A549 (cell line): ENCODE results near the gene SP6. TPM values are rescaled to one million over a fixed set of nuclear protein-coding genes. Genes with fewer than 3 reads are reported as not detected.

Experiments used
- ATAC-seq, 2 experiments: fragments of 200-7000 bp in 1 of 2; fragments of >200 bp in 1 of 2; cut with Nextera tagmentation in 1 of 2; cut with Tn5 transposase in 1 of 2; 3 replicates each; pipeline versions ENCODE4 v1.8.0 to v1.9.1; 2018 to 2020; ENCODE audit warnings: mild to moderate bottlenecking in 1 of 2, moderate library complexity in 1 of 2
- CTCF ChIA-PET: fragments of 300-600 bp; sonication (Branson Sonifier 250); formaldehyde crosslinking; extraction: SDS; loops from one replicate; lab custom pipeline; 2021; ENCODE audit warnings: antibody characterized with exemption, inconsistent platforms; lab: Yijun Ruan, JAX
- POLR2A ChIA-PET: fragments of 350-600 bp; formaldehyde crosslinking; extraction: SDS; loops from one replicate; lab custom pipeline; 2021; ENCODE audit warnings: antibody characterized with exemption, inconsistent platforms; lab: Yijun Ruan, JAX
- DNase-seq, 2 experiments: peaks; one replicate each; pipeline versions ENCODE4 v3.0.0 to v3.0.0-alpha.2; 2011 to 2016; ENCODE audit warnings: low read depth in 1 of 2, low spot score in 1 of 2
- FAIRE-seq: peaks from 2 replicates; lab custom pipeline; 2011; peaks lifted over from hg19 to GRCh38; lab: Jason Lieb, UNC
- H3K27ac ChIP-seq, 2 experiments: fragments of >200 bp; sonication (Bioruptor Twin); formaldehyde crosslinking; 3 replicates each; pipeline ENCODE4 v1.5.1; 2016 to 2017
- H3K4me1 ChIP-seq: fragments of >200 bp; sonication (Bioruptor Twin); formaldehyde crosslinking; 3 replicates; pipeline ENCODE4 v1.6.1; 2016
- H3K4me2 ChIP-seq: fragments of >200 bp; sonication (Bioruptor Twin); formaldehyde crosslinking; 3 replicates; pipeline ENCODE4 v1.6.1; 2016
- H3K4me3 ChIP-seq: fragments of >200 bp; sonication (Bioruptor Twin); formaldehyde crosslinking; 3 replicates; pipeline ENCODE4 v1.5.1; 2016
- H3K9me3 ChIP-seq: fragments of >200 bp; sonication (Bioruptor Twin); formaldehyde crosslinking; 3 replicates; pipeline ENCODE4 v1.6.1; 2016
- ATOH8 ChIP-seq: fragments of 250-450 bp; sonication (Bioruptor Pico); IDR thresholded peaks from 2 replicates; pipeline ENCODE4 v1.5.0; 2020; ENCODE audit warnings: low read depth, mild to moderate bottlenecking, moderate library complexity
- CBX2 ChIP-seq: fragments of 200-600 bp; sonication (generic); IDR thresholded peaks from 2 replicates; pipeline ENCODE4 v1.6.1; 2016; ENCODE audit warnings: low read depth, mild to moderate bottlenecking, borderline replicate concordance
- CEBPB ChIP-seq, 2 experiments: fragments of >200 bp in 1 of 2; sonication (Bioruptor Twin) in 1 of 2; formaldehyde crosslinking in 1 of 2; IDR thresholded peaks; 2 replicates each; pipeline ENCODE4 v1.6.1; 2012 to 2016
- CHD2 ChIP-seq: fragments of 150-350 bp; IDR thresholded peaks from 2 replicates; pipeline ENCODE4 v1.6.1; 2014; ENCODE audit warnings: low read length; ENCODE audit not compliant: partially characterized antibody
- CTCF ChIP-seq: fragments of >200 bp; sonication (Bioruptor Twin); formaldehyde crosslinking; IDR thresholded peaks from 3 replicates; pipeline ENCODE4 v1.5.1; 2016
- ESRRA ChIP-seq: fragments of 150-350 bp; IDR thresholded peaks from 2 replicates; pipeline ENCODE4 v1.6.1; 2014; ENCODE audit warnings: mild to moderate bottlenecking, low read length, borderline replicate concordance
- FOXS1 ChIP-seq: fragments of 250-450 bp; sonication (Bioruptor Pico); IDR thresholded peaks from 2 replicates; pipeline ENCODE4 v1.5.0; 2020; ENCODE audit warnings: mild to moderate bottlenecking, moderate library complexity
- HDAC2 ChIP-seq: fragments of 200-600 bp; sonication (generic); IDR thresholded peaks from 2 replicates; pipeline ENCODE4 v1.6.1; 2016
- HEYL ChIP-seq: fragments of 250-450 bp; sonication (Bioruptor Pico); IDR thresholded peaks from 2 replicates; pipeline ENCODE4 v1.8.0; 2021; ENCODE audit warnings: mild to moderate bottlenecking, moderate library complexity
- HOXB13 ChIP-seq: fragments of 250-450 bp; sonication (Bioruptor Pico); IDR thresholded peaks from 2 replicates; pipeline ENCODE4 v1.5.0; 2020; ENCODE audit warnings: low read depth, mild to moderate bottlenecking, moderate library complexity
- JUN ChIP-seq, 2 experiments: fragments of >200 bp; sonication (Bioruptor Twin); formaldehyde crosslinking; IDR thresholded peaks; 2 replicates in 1 of 2; 3 replicates in 1 of 2; pipeline ENCODE4 v1.6.1; 2016 to 2017
- KDM1A ChIP-seq: fragments of 200-600 bp; sonication (generic); IDR thresholded peaks from 2 replicates; pipeline ENCODE4 v1.6.1; 2016; ENCODE audit warnings: low read depth, mild to moderate bottlenecking
- KDM5A ChIP-seq: fragments of 200-600 bp; sonication (generic); IDR thresholded peaks from 2 replicates; pipeline ENCODE4 v1.6.1; 2016; ENCODE audit warnings: antibody characterized with exemption, mild to moderate bottlenecking
- MAZ ChIP-seq: fragments of 150-350 bp; IDR thresholded peaks from 2 replicates; pipeline ENCODE4 v1.6.1; 2014; ENCODE audit warnings: antibody characterized with exemption, low read depth, low read length, borderline replicate concordance
- MYC ChIP-seq: IDR thresholded peaks from 2 replicates; pipeline ENCODE4 v1.6.1; 2012; ENCODE audit warnings: mild to moderate bottlenecking, inconsistent platforms, low read length, improper control_type of control experiment, borderline replicate concordance
- NPAS2 ChIP-seq: fragments of 250-450 bp; sonication (Bioruptor Pico); IDR thresholded peaks from 2 replicates; pipeline ENCODE4 v1.8.0; 2022; ENCODE audit warnings: mild to moderate bottlenecking, moderate library complexity, borderline replicate concordance
- NR3C1 ChIP-seq: fragments of >200 bp; sonication (Bioruptor Twin); formaldehyde crosslinking; IDR thresholded peaks from 3 replicates; pipeline ENCODE4 v1.6.1; 2017
- POLR2A ChIP-seq: IDR thresholded peaks from 2 replicates; pipeline ENCODE4 v1.6.1; 2012; ENCODE audit warnings: mild to moderate bottlenecking, low read length
- SREBF2 ChIP-seq: fragments of 450-650 bp; IDR thresholded peaks from 2 replicates; pipeline ENCODE4 v1.6.1; 2014; ENCODE audit warnings: mild to moderate bottlenecking, moderate library complexity
- TFCP2L1 ChIP-seq: fragments of 250-450 bp; sonication (Bioruptor Pico); IDR thresholded peaks from 2 replicates; pipeline ENCODE4 v1.5.0; 2021; ENCODE audit warnings: mild to moderate bottlenecking
- TP53 ChIP-seq: fragments of 250-450 bp; sonication (Bioruptor Pico); IDR thresholded peaks from 2 replicates; pipeline ENCODE4 v1.5.0; 2021; ENCODE audit warnings: mild to moderate bottlenecking, moderate library complexity
- ZFP36 ChIP-seq: fragments of 450-650 bp; IDR thresholded peaks from 2 replicates; pipeline ENCODE4 v1.6.1; 2014; ENCODE audit warnings: borderline replicate concordance; ENCODE audit not compliant: partially characterized antibody
- ZNF302 ChIP-seq: fragments of 250-450 bp; sonication (Bioruptor Pico); IDR thresholded peaks from 2 replicates; pipeline ENCODE4 v1.9.0; 2021; ENCODE audit warnings: inconsistent platforms, mild to moderate bottlenecking, moderate library complexity
- WGBS: methylation state at CpG from one replicate; pipeline ENCODE4 v1.1.6; 2017; ENCODE audit errors: missing lambda C conversion rate; 5-methylcytosine and 5-hydroxymethylcytosine counted together
- polyA plus RNA-seq, 4 experiments: library from polyadenylated mRNA; depleted of rRNA in 3 of 4; stranded (reverse); fragments of >200 nt; fragmentation: RNase III in 1 of 4; extraction: RNeasy Plus Mini Kit Qiagen cat#74134 plus additional on column Dnase treatment in 1 of 4; gene quantifications; 2 replicates in 3 of 4; 3 replicates in 1 of 4; pipeline ENCODE4 v1.2.3, GENCODE V29; 2011 to 2017

Gene SP6
- polyA plus RNA-seq, 2 of the 4 experiments (the other 2 are of a cell fraction) = 0.61 to 2.1 TPM

GRCh38 chr17:47804461-47804860 is 46.5 kb downstream of the SP6 start:
- Histone ChIP-seq H3K9me3 (no peaks in the 10 kb centered on the region), H3K4me2 (no peak overlapping the region), H3K4me3 (no peak overlapping the region), H3K27ac (no peak overlapping the region), H3K4me1 (peaks cover 3% of the 10 kb centered on the region)
- DNase-seq (no peak), FAIRE-seq (no peak), ATAC-seq (no peak)
- ChIA-PET CTCF (interaction anchor here (1.2 to 7.3 kb wide), 8 partner anchors 12 to 140 kb away, joined by 4 to 47 read pairs (median 6); partner anchors contain the start of gene TBX21), POLR2A (interaction anchor here (1.0 kb wide), 1 partner anchor 27 kb away, joined by 3 read pairs; the partner anchor contains the start of genes LRRC46 and MRPL10)
- no peak for TF ChIP-seq NPAS2 (CRISPR knock-in tag)
- TF ChIP-seq HOXB13 (CRISPR knock-in tag) = no peak
- no peak for TF ChIP-seq CBX2
- TF ChIP-seq POLR2A = no peak
- TF ChIP-seq CTCF = no peak
- TF ChIP-seq MAZ = no peak
- TF ChIP-seq ZNF302 (CRISPR knock-in tag) = no peak
- no peak for TF ChIP-seq ESRRA
- no peak for TF ChIP-seq ZFP36
- no peak for TF ChIP-seq NR3C1
- WGBS = 34% methylated on average over 3 of the region's 3 CpGs

DNA sequence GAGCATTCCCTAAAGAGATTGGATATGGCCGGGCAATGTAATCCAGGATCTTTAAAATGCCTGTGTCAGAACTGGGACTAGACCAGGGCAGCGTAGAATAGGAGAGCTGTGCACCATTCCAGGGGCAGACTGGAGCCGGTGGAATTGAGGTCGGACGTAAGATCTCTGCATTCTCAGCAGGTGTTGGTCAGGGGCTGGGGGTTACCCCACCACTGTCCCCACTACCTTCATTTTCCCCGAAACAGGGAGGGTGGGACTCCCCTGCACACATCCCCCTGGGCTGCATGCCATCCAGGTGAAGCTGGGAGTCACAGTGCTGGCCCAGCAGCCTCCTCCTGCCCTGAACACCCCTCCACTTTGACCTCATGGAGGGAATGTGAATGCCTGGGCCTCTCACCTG is 47.2 kb downstream of the SP6 start:
- no peaks in the 10 kb centered on the region for H3K4me1 ChIP-seq
- CTCF ChIA-PET = interaction anchor here (1.2 to 7.3 kb wide), 9 partner anchors 8 to 139 kb away, joined by 4 to 47 read pairs (median 11); no protein-coding TSS in a partner anchor
- no peaks in the 10 kb centered on the region for H3K9me3 ChIP-seq
- peak in 1 of 2 experiments; percentile 8; a peak in 2 of 6 replicates for ATAC-seq
- 42% methylated on average over 6 of the region's 6 CpGs for WGBS
- H3K4me3 ChIP-seq = no peak overlapping the region
- TF ChIP-seq TP53 (CRISPR knock-in tag) (no peak), ZFP36 (no peak), ATOH8 (CRISPR knock-in tag) (no peak)
- TF ChIP-seq, all 56 proteins: peak for 0
- POLR2A ChIA-PET = no interaction called here
- DNase-seq (no peak), FAIRE-seq (no peak)
- Histone ChIP-seq H3K4me2 (no peak overlapping the region), H3K27ac (no peak overlapping the region)

GRCh38 chr17:47803201-47803600 is 47.8 kb downstream of the SP6 start:
- H3K27ac ChIP-seq = no peak overlapping the region
- no peak for TF ChIP-seq JUN (IDR thresholded peaks at IDR 0.05)
- no peak for TF ChIP-seq MAZ
- TF ChIP-seq MYC = no peak
- TF ChIP-seq CTCF = no peak
- TF ChIP-seq TFCP2L1 (CRISPR knock-in tag) = no peak
- TF ChIP-seq CHD2 = no peak
- no peak for TF ChIP-seq CEBPB (IDR thresholded peaks at IDR 0.05)
- TF ChIP-seq HDAC2 = no peak
- TF ChIP-seq HEYL (CRISPR knock-in tag) = no peak
- no peak for TF ChIP-seq SREBF2
- TF ChIP-seq KDM5A = no peak
- TF ChIP-seq KDM1A = no peak
- no peak for TF ChIP-seq HOXB13 (CRISPR knock-in tag)
- TF ChIP-seq FOXS1 (CRISPR knock-in tag) = no peak
- no peak for TF ChIP-seq CBX2
- ATAC-seq = peak in 1 of 2 experiments; percentile 4; a peak in 2 of 6 replicates
- H3K4me3 ChIP-seq = no peak overlapping the region
- H3K4me2 ChIP-seq = no peak overlapping the region
- ChIA-PET CTCF (interaction anchor here (1.5 to 7.3 kb wide), 15 partner anchors 8 to 139 kb away, joined by 4 to 47 read pairs (median 19); partner anchors contain the start of gene TBX21), POLR2A (no interaction called here)
- no peak for DNase-seq
- no peaks in the 10 kb centered on the region for H3K4me1 ChIP-seq
- 34% methylated on average over 5 of the region's 5 CpGs for WGBS
- no peak for FAIRE-seq
- no peaks in the 10 kb centered on the region for H3K9me3 ChIP-seq
